Mesenteric fat pad (tissue), 1 donor: ENCODE measurements around the gene INHBC. TPM values are rescaled to one million over a fixed set of nuclear protein-coding genes. Genes with fewer than 3 reads are reported as not detected.

ENCODE experiments used
- DNase-seq: peaks from one replicate; pipeline ENCODE4 v3.0.0-alpha.2; 2020; ENCODE audit warnings: low spot score
- total RNA-seq: library from RNA; stranded (reverse); fragmentation: NEBNext Ultra II Directional; extraction: Animal tissue kit (Norgen Biotek cat#: 25700); gene quantifications from one replicate; pipeline ENCODE4 v1.2.1, GENCODE V29; 2021
- donor health status: DM: yes; HTN: yes; CAD: no.

Gene INHBC
- total RNA-seq, 1 donor from 2014 or later = not detected

- DNase-seq = no peak
Measured at GRCh38 chr12:57467212-57467874, 32.8 kb downstream of the INHBC start.

GRCh38 chr12:57467915-57468314, 33.3 kb downstream of the INHBC start:
- DNase-seq = no peak

- DNase-seq = no peak
Measured at GRCh38 chr12:57469296-57470164, 34.9 kb downstream of the INHBC start.

- DNase-seq = no peak
Measured at GRCh38 chr12:57470286-57470969, 35.8 kb downstream of the INHBC start.

GRCh38 chr12:57470970-57471656, 36.5 kb downstream of the INHBC start:
- no peak for DNase-seq

- no peak for DNase-seq
Measured at GRCh38 chr12:57471661-57472060, 37.1 kb downstream of the INHBC start.

GRCh38 chr12:57472391-57472790, 37.8 kb downstream of the INHBC start:
- DNase-seq = no peak

- DNase-seq = no peak
Measured at GRCh38 chr12:57473392-57473791, 38.8 kb downstream of the INHBC start.

GRCh38 chr12:57473886-57474285, 39.3 kb downstream of the INHBC start:
- DNase-seq = no peak

GRCh38 chr12:57474430-57474829, 39.8 kb downstream of the INHBC start:
- no peak for DNase-seq

GRCh38 chr12:57474862-57475261, 40.3 kb downstream of the INHBC start:
- DNase-seq = no peak

- DNase-seq = no peak
Measured at GRCh38 chr12:57475271-57476161, 40.9 kb downstream of the INHBC start.

GRCh38 chr12:57476162-57476992, 41.8 kb downstream of the INHBC start:
- DNase-seq = no peak

GRCh38 chr12:57476993-57477709, 42.6 kb downstream of the INHBC start:
- no peak for DNase-seq

- DNase-seq = no peak
Measured at GRCh38 chr12:57477710-57478681, 43.4 kb downstream of the INHBC start.

GRCh38 chr12:57479043-57479375, 44.4 kb downstream of the INHBC start:
- DNase-seq = no peak

- no peak for DNase-seq
Measured at GRCh38 chr12:57479376-57480115, 45.0 kb downstream of the INHBC start, which contains the start of gene ARHGAP9. ARHGAP9 (minus strand) TSS chr12:57479866; CDS start chr12:57479406, 460 bp downstream.
